ENCODE data around the gene TBX15. TPM values are rescaled to one million over a fixed set of nuclear protein-coding genes. Genes with fewer than 3 reads are reported as not detected.

The TBX15 gene
- total RNA-seq, 1 experiment from 2014 or later: 1.9 TPM

DNA sequence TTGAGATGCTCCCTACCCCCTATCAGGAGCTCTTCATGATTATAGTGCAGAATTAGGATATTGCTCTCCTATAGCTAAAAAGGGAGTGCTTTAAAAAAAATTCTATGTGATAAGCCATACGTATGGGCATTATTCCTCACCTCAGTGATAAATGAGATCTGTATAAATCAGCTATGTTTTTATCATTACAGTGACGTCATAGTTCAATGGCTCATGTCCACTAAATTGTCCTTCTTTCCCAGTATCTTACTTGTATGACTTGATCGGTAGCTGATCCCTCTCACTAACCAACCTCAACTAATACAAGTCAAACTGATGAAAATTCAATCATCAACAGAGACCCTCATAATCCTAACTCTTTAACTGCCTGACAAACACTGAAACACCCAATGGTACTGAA, 93.3 kb downstream of the TBX15 start:
- BruUV-seq (replicated peaks): no TSS peak
- no peaks in the 10 kb centered on the region for H3K4me1 ChIP-seq (ENCODE audit: control insufficient read depth, insufficient read depth, low read length)
- no peak for ATAC-seq
- no peaks in the 10 kb centered on the region for H3K9me3 ChIP-seq (ENCODE audit: control insufficient read depth, insufficient read depth, low read depth, low read length)
- TF ChIP-seq TCF7L2 (IDR thresholded peaks at IDR 0.05; ENCODE audit: low read depth, low read length): no peak
- TF ChIP-seq, protein P1, sequence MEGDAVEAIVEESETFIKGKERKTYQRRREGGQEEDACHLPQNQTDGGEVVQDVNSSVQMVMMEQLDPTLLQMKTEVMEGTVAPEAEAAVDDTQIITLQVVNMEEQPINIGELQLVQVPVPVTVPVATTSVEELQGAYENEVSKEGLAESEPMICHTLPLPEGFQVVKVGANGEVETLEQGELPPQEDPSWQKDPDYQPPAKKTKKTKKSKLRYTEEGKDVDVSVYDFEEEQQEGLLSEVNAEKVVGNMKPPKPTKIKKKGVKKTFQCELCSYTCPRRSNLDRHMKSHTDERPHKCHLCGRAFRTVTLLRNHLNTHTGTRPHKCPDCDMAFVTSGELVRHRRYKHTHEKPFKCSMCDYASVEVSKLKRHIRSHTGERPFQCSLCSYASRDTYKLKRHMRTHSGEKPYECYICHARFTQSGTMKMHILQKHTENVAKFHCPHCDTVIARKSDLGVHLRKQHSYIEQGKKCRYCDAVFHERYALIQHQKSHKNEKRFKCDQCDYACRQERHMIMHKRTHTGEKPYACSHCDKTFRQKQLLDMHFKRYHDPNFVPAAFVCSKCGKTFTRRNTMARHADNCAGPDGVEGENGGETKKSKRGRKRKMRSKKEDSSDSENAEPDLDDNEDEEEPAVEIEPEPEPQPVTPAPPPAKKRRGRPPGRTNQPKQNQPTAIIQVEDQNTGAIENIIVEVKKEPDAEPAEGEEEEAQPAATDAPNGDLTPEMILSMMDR (IDR thresholded peaks at IDR 0.05): no peak
- no peaks in the 10 kb centered on the region for H3K36me3 ChIP-seq (ENCODE audit: control insufficient read depth, insufficient read depth, low read length)
- no peak overlapping the region for H3K4me3 ChIP-seq (ENCODE audit: low read depth in 2 of 2, low read length in 2 of 2)
- no peak for DNase-seq (ENCODE audit: low read depth, low spot score)
- POLR2A ChIA-PET: no interaction called here
- no peak overlapping the region for H3K27ac ChIP-seq (ENCODE audit: low read length)
- in situ Hi-C loops (cut with HindIII; ENCODE audit: low pct_unique_long_range_greater_than_20kb, low sequenced_read_pairs): no loop called here
- intact Hi-C loops (cut with micrococcal nuclease; ENCODE audit: unreplicated experiment): no loop called here
- no peaks in the 10 kb centered on the region for H3K27me3 ChIP-seq (ENCODE audit: control insufficient read depth, insufficient read depth, low read length)
- CTCF ChIA-PET: no interaction called here

DNA sequence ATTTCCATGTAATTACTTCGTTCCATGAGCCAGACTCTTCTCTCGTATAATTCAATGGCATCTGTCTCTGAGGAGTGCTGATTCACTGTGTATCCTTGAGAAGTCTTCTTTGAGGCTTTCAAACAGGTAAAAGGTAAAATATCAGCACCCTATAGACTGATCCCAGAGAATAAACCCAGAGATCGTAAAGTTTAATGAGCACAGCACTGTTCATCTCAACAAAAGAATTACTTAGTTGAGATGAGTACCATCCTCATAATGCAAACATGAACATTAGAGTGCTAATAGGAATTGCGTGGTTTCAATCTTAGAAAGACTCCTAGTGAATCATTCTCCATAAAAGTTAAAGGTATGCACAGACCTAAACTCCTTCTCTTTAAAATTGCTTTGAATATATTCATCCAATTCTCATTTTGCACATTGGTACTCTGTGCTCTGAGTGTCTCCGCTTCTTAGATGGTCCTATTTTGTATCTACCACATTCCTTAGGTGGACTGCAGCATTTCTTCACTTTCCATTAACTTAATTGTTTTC, 97.2 kb downstream of the TBX15 start:
- intact Hi-C loops (cut with micrococcal nuclease; ENCODE audit: unreplicated experiment): no loop called here
- CTCF ChIA-PET: no interaction called here
- H3K4me3 ChIP-seq (ENCODE audit: low read depth in 2 of 2, low read length in 2 of 2): no peak overlapping the region
- H3K27me3 ChIP-seq (ENCODE audit: control insufficient read depth, insufficient read depth, low read length): no peaks in the 10 kb centered on the region
- H3K9me3 ChIP-seq (ENCODE audit: control insufficient read depth, insufficient read depth, low read depth, low read length): no peaks in the 10 kb centered on the region
- H3K36me3 ChIP-seq (ENCODE audit: control insufficient read depth, insufficient read depth, low read length): no peaks in the 10 kb centered on the region
- no TSS peak for BruUV-seq (replicated peaks)
- in situ Hi-C loops (cut with HindIII; ENCODE audit: low pct_unique_long_range_greater_than_20kb, low sequenced_read_pairs): no loop called here
- no peak overlapping the region for H3K27ac ChIP-seq (ENCODE audit: low read length)
- DNase-seq (ENCODE audit: low read depth, low spot score) (no peak), ATAC-seq (no peak)
- no peaks in the 10 kb centered on the region for H3K4me1 ChIP-seq (ENCODE audit: control insufficient read depth, insufficient read depth, low read length)
- POLR2A ChIA-PET: no interaction called here
- TF ChIP-seq POLR2AphosphoS5 (IDR thresholded peaks at IDR 0.05; ENCODE audit: low read depth, low read length) (no peak), SIN3A (IDR thresholded peaks at IDR 0.05; ENCODE audit: borderline replicate concordance, insufficient read depth, low read depth, low read length) (no peak), TCF7L2 (IDR thresholded peaks at IDR 0.05; ENCODE audit: low read depth, low read length) (no peak)
- TF ChIP-seq, protein P1 (IDR thresholded peaks at IDR 0.05): no peak
- TF ChIP-seq, protein P2, sequence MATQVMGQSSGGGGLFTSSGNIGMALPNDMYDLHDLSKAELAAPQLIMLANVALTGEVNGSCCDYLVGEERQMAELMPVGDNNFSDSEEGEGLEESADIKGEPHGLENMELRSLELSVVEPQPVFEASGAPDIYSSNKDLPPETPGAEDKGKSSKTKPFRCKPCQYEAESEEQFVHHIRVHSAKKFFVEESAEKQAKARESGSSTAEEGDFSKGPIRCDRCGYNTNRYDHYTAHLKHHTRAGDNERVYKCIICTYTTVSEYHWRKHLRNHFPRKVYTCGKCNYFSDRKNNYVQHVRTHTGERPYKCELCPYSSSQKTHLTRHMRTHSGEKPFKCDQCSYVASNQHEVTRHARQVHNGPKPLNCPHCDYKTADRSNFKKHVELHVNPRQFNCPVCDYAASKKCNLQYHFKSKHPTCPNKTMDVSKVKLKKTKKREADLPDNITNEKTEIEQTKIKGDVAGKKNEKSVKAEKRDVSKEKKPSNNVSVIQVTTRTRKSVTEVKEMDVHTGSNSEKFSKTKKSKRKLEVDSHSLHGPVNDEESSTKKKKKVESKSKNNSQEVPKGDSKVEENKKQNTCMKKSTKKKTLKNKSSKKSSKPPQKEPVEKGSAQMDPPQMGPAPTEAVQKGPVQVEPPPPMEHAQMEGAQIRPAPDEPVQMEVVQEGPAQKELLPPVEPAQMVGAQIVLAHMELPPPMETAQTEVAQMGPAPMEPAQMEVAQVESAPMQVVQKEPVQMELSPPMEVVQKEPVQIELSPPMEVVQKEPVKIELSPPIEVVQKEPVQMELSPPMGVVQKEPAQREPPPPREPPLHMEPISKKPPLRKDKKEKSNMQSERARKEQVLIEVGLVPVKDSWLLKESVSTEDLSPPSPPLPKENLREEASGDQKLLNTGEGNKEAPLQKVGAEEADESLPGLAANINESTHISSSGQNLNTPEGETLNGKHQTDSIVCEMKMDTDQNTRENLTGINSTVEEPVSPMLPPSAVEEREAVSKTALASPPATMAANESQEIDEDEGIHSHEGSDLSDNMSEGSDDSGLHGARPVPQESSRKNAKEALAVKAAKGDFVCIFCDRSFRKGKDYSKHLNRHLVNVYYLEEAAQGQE (IDR thresholded peaks at IDR 0.05; ENCODE audit: insufficient read depth in 1 of 2, low read depth in 2 of 2, low read length in 1 of 2): no peak
